Measurements from ENCODE around the gene MTG2. TPM values are rescaled to one million over a fixed set of nuclear protein-coding genes. Genes with fewer than 3 reads are reported as not detected.

MTG2 gene
- total RNA-seq, 4 donors from 2014 or later = 19.3 to 32.5 (median 26.3) TPM

GRCh38 chr20:62243106-62243505 lies 60.3 kb downstream of the MTG2 start:
- DNase-seq (ENCODE audit: low spot score) = no peak
- ATAC-seq (ENCODE audit: low FRiP score) = no peak
- TF ChIP-seq CTCF (IDR thresholded peaks at IDR 0.05) = no peak

- TF ChIP-seq CTCF (IDR thresholded peaks at IDR 0.05) = no peak
- no peak for DNase-seq (ENCODE audit: low spot score)
- ATAC-seq (ENCODE audit: low FRiP score) = no peak
Observed at GRCh38 chr20:62243906-62244515, 61.2 kb downstream of the MTG2 start.

GRCh38 chr20:62244644-62245108 lies 61.8 kb downstream of the MTG2 start:
- no peak for ATAC-seq (ENCODE audit: low FRiP score)
- DNase-seq (ENCODE audit: low spot score) = no peak
- no peak for TF ChIP-seq CTCF (IDR thresholded peaks at IDR 0.05)

- no peak for DNase-seq (ENCODE audit: low spot score)
- no peak for ATAC-seq (ENCODE audit: low FRiP score)
- no peak for TF ChIP-seq CTCF (IDR thresholded peaks at IDR 0.05)
Observed at GRCh38 chr20:62245911-62246280, 63.1 kb downstream of the MTG2 start.

GRCh38 chr20:62246431-62246830 lies 63.6 kb downstream of the MTG2 start:
- no peak for ATAC-seq (ENCODE audit: low FRiP score)
- TF ChIP-seq CTCF (IDR thresholded peaks at IDR 0.05) = no peak
- no peak for DNase-seq (ENCODE audit: low spot score)

- DNase-seq (ENCODE audit: low spot score) (no peak), ATAC-seq (ENCODE audit: low FRiP score) (no peak)
Observed at GRCh38 chr20:62246872-62247652, 64.2 kb downstream of the MTG2 start.

More at GRCh38 chr20:62246872-62247652, 64.2 kb downstream of the MTG2 start:
- no peak for TF ChIP-seq CTCF (IDR thresholded peaks at IDR 0.05)

Measured in omental fat pad (tissue), 4 donors.